HG03045 (cell line): ENCODE results near the gene SLCO4A1.

Experiments used
- ATAC-seq: cut with Tn5 transposase; IDR thresholded peaks from one replicate; pipeline ENCODE4 v1.9.1; 2021; ENCODE audit warnings: mild to moderate bottlenecking, moderate library complexity; ENCODE audit not compliant: unreplicated experiment

Gene SLCO4A1

DNA sequence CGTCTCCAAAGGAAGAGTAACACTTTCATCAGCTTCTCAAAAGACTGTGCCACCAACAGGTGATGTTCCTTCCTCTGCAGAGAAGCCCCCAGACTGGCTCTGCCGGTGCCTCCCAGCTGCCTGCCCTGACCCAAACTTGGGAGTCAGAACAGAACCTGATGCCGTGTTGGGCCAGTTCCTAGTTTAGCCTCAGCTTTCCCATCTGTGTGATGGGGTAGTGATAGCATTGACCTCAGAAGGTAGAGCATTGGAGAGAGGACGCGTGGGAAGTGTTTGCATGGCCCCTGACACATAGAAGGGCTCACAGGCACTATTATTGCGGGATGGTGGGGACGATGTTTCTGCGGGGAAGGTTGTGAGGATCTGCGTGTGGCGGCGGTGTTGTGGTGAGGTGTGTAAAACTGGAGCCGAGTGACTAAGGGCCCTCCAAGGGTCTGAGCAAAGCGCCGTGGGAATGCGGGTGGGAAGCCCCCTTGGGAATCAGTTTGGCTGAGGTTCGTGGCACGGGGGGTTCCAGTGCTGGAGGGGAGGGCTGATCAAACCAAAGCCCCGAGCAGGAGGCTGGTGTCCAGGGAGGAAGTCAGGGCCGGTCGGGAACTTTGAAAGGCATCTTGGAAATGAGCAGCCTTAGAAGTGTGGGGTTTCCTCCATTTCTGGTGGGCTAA is 68.0 kb downstream of the SLCO4A1 start:
- ATAC-seq, result no peak

- no peak for ATAC-seq
Observed at GRCh38 chr20:62710886-62711702, 68.8 kb downstream of the SLCO4A1 start.

DNA sequence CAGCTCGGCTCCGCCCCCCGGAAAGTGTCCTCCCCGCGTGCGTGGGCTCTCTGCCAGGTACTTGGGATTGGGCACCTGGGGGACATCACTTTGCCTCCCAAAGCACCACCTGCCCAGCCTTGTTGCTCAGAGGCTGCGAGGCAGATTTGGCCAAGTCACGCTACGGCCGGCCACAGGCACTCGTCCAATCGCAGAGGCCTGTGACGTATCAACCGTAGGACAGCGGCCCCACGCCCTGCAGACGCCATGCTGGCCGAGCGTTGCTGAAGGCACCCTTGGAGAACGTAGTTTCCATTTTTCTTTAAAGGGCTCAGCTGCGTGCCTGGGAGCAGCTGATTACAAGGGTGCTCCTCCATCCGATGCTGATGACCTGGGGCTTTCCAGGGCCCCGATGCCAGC is 69.4 kb downstream of the SLCO4A1 start:
- ATAC-seq, result no peak

DNA sequence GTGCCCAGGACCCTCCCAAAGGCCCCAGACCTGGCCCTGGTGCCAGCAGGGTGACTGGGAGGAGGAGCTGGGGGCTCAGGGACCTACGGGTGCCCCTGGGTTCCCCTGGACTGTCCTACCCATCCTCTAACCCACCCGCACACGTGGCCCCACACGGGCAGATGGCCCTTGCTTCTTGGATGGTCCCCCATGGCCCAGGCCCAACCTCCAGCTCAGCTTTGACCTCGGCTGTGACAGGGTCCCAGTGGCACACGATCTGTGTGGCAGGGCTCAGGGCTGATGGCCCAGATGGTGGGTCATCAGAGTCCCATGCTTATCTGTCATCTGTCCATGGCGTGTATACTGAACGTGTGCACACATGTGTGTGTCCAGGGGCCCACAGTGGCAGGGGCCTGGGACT is 70.3 kb downstream of the SLCO4A1 start:
- ATAC-seq, result no peak

GRCh38 chr20:62714006-62714405 is 71.7 kb downstream of the SLCO4A1 start:
- ATAC-seq, result no peak

GRCh38 chr20:62714799-62715198 is 72.5 kb downstream of the SLCO4A1 start:
- no peak for ATAC-seq

DNA sequence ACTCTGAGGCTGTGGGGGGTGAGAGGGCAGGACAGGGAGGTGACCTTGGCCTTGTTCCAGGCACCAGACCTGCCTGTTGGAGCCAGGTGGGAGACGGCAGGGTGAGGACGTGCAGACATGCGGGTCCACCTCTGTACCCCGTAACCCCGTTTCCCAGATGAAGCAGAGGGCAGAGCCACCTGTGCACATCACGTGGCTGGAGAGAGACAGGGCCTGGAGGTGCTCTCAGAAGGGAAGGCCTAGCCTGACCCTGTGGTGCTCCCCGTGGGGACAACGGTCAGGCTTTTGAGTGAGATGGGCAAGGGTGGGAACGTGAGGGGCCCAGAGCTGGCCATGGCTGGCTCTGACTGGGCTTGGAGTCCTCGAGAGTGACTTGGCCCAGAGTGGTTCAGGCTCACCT is 72.9 kb downstream of the SLCO4A1 start:
- ATAC-seq, result no peak

- no peak for ATAC-seq
Observed at GRCh38 chr20:62716198-62716940, 74.1 kb downstream of the SLCO4A1 start.

- no peak for ATAC-seq
Observed at GRCh38 chr20:62716941-62717310, 74.6 kb downstream of the SLCO4A1 start.

DNA sequence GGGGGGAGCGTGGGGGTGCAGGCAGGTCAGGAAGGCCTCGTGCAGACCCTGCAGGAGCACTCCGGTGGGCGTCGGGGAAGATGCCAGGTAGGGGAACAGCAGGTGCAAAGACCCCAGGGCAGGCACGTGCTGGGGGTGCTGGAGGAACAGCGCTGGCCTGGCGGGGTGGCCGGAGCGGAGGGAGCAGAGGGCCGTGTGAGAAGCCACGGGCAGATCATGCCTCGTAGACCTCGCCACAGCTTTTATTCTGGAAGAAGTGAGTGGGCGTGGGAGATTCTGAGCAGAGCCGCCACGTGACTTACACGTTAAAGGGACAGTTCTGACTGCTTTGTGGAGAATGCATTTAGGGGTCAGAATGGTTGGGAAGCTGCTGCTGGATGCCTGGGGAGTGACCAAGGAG is 75.6 kb downstream of the SLCO4A1 start:
- no peak for ATAC-seq

GRCh38 chr20:62718546-62718945 is 76.2 kb downstream of the SLCO4A1 start:
- no peak for ATAC-seq

- ATAC-seq, result no peak
Observed at GRCh38 chr20:62719250-62719935, 77.1 kb downstream of the SLCO4A1 start.
